GM12878 (cell line): ENCODE measurements around the gene EFTUD2. TPM values are rescaled to one million over a fixed set of nuclear protein-coding genes. Genes with fewer than 3 reads are reported as not detected.

ENCODE experiments used
- CHD2 ChIP-seq: IDR thresholded peaks from 2 replicates; pipeline ENCODE4 v1.6.1; 2011; ENCODE audit warnings: low read depth, low read length, improper control_type of control experiment, borderline replicate concordance
- ESRRA ChIP-seq: IDR thresholded peaks from 2 replicates; pipeline ENCODE4 v1.6.1; 2012; ENCODE audit warnings: mild to moderate bottlenecking, low read length, improper control_type of control experiment
- ZBED1 ChIP-seq: IDR thresholded peaks from 2 replicates; pipeline ENCODE4 v1.6.1; 2016; ENCODE audit warnings: borderline replicate concordance
- polyA plus RNA-seq, 11 experiments: library from polyadenylated mRNA; depleted of rRNA in 4 of 11; unstranded in 6 of 11; stranded (reverse) in 5 of 11; fragments of >200 nt; fragmentation: Nextera tagmentation in 4 of 11; fragmentation: Illumina TruSeq in 1 of 11; extraction: Ambion mirVana in 4 of 11; extraction: Trizol in 1 of 11; gene quantifications; 1 replicate in 1 of 11; 2 replicates in 10 of 11; pipeline versions ENCODE4 v1.2.1 to v1.2.3, GENCODE V29; 2011 to 2016; ENCODE audit warnings: inconsistent platforms in 2 of 11, missing spikeins in 2 of 11, low read depth in 1 of 11
- total RNA-seq, 4 experiments: library from RNA; depleted of rRNA in 3 of 4; stranded (reverse); fragments of >200 nt in 3 of 4; fragmentation: Illumina TruSeq in 1 of 4; extraction: Trizol in 1 of 4; gene quantifications; 2 replicates each; pipeline versions ENCODE4 v1.2.1 to v1.2.3, GENCODE V29; 2013 to 2021
- TF ChIP-seq, protein P1 (sequence below): fragments of 450-650 bp; IDR thresholded peaks from 2 replicates; pipeline ENCODE4 v1.6.1; 2016; ENCODE audit warnings: mild to moderate bottlenecking, moderate library complexity, borderline replicate concordance
- TF ChIP-seq, protein P2 (sequence below): fragments of 450-650 bp; IDR thresholded peaks from 2 replicates; pipeline ENCODE4 v1.6.1; 2018; ENCODE audit warnings: mild to moderate bottlenecking, low read depth, moderate library complexity; ENCODE audit not compliant: partially characterized antibody
- TF ChIP-seq, protein P3 (sequence below): IDR thresholded peaks from 2 replicates; pipeline ENCODE4 v1.6.1; 2011; ENCODE audit warnings: mild to moderate bottlenecking, low read depth, low read length, moderate library complexity; ENCODE audit not compliant: insufficient replicate concordance

The EFTUD2 gene
- total and polyA plus RNA-seq, 10 of the 15 experiments (the other 5 are each of a cell fraction or from before 2014, with no cell fraction given): 33.0 to 198 (median 126) TPM

DNA sequence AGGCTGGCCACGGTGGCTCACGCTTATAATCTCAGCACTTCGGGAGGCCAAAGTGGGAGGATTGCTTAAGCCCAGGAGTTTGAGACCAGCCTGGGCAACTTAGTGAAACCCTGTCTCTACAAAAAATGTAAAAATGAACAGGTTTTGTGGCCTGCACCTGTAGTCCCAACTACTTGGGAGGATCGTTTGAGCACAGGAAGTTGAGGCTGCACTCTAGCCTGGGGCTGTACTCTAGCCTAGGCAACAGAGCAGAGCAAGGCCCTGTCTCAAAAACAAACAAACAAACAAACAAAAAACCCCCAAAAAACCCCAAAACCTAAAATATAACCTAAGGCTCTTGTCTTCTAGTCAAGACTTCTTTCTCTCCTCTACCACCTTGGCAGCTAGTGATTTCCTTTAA is 59.0 kb downstream of the EFTUD2 start (continued):
- TF ChIP-seq ESRRA (no peak), CHD2 (no peak), ZBED1 (no peak)
- TF ChIP-seq, protein P1, sequence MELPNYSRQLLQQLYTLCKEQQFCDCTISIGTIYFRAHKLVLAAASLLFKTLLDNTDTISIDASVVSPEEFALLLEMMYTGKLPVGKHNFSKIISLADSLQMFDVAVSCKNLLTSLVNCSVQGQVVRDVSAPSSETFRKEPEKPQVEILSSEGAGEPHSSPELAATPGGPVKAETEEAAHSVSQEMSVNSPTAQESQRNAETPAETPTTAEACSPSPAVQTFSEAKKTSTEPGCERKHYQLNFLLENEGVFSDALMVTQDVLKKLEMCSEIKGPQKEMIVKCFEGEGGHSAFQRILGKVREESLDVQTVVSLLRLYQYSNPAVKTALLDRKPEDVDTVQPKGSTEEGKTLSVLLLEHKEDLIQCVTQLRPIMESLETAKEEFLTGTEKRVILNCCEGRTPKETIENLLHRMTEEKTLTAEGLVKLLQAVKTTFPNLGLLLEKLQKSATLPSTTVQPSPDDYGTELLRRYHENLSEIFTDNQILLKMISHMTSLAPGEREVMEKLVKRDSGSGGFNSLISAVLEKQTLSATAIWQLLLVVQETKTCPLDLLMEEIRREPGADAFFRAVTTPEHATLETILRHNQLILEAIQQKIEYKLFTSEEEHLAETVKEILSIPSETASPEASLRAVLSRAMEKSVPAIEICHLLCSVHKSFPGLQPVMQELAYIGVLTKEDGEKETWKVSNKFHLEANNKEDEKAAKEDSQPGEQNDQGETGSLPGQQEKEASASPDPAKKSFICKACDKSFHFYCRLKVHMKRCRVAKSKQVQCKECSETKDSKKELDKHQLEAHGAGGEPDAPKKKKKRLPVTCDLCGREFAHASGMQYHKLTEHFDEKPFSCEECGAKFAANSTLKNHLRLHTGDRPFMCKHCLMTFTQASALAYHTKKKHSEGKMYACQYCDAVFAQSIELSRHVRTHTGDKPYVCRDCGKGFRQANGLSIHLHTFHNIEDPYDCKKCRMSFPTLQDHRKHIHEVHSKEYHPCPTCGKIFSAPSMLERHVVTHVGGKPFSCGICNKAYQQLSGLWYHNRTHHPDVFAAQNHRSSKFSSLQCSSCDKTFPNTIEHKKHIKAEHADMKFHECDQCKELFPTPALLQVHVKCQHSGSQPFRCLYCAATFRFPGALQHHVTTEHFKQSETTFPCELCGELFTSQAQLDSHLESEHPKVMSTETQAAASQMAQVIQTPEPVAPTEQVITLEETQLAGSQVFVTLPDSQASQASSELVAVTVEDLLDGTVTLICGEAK: no peak
- TF ChIP-seq, protein P2, sequence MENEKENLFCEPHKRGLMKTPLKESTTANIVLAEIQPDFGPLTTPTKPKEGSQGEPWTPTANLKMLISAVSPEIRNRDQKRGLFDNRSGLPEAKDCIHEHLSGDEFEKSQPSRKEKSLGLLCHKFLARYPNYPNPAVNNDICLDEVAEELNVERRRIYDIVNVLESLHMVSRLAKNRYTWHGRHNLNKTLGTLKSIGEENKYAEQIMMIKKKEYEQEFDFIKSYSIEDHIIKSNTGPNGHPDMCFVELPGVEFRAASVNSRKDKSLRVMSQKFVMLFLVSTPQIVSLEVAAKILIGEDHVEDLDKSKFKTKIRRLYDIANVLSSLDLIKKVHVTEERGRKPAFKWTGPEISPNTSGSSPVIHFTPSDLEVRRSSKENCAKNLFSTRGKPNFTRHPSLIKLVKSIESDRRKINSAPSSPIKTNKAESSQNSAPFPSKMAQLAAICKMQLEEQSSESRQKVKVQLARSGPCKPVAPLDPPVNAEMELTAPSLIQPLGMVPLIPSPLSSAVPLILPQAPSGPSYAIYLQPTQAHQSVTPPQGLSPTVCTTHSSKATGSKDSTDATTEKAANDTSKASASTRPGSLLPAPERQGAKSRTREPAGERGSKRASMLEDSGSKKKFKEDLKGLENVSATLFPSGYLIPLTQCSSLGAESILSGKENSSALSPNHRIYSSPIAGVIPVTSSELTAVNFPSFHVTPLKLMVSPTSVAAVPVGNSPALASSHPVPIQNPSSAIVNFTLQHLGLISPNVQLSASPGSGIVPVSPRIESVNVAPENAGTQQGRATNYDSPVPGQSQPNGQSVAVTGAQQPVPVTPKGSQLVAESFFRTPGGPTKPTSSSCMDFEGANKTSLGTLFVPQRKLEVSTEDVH: no peak
- TF ChIP-seq, protein P3, sequence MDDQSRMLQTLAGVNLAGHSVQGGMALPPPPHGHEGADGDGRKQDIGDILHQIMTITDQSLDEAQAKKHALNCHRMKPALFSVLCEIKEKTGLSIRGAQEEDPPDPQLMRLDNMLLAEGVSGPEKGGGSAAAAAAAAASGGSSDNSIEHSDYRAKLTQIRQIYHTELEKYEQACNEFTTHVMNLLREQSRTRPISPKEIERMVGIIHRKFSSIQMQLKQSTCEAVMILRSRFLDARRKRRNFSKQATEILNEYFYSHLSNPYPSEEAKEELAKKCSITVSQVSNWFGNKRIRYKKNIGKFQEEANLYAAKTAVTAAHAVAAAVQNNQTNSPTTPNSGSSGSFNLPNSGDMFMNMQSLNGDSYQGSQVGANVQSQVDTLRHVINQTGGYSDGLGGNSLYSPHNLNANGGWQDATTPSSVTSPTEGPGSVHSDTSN: no peak
